Measurements from ENCODE around the gene CMC4.

The CMC4 gene

DNA sequence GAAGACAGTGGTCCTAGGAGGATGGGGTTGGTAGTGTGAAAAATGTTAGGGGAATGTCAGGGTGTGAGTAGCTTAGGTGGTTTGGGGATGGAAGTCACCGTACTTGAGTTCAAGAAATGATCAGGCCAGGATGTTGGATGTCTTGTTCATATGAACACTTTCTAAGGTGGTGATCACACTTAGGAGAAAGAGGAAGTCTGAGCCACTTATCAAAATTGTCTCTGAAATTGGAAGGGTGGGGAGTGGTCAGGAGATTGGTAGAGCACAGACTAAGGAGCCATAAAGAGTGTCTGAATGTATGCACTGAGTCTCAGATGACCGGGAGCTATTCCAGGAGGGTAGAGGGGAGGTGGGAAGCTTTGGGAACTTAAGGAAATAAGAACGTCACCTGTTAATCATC lies 17.3 kb downstream of the CMC4 start:
- DNase-seq (ENCODE audit: low read depth) = no peak

DNA sequence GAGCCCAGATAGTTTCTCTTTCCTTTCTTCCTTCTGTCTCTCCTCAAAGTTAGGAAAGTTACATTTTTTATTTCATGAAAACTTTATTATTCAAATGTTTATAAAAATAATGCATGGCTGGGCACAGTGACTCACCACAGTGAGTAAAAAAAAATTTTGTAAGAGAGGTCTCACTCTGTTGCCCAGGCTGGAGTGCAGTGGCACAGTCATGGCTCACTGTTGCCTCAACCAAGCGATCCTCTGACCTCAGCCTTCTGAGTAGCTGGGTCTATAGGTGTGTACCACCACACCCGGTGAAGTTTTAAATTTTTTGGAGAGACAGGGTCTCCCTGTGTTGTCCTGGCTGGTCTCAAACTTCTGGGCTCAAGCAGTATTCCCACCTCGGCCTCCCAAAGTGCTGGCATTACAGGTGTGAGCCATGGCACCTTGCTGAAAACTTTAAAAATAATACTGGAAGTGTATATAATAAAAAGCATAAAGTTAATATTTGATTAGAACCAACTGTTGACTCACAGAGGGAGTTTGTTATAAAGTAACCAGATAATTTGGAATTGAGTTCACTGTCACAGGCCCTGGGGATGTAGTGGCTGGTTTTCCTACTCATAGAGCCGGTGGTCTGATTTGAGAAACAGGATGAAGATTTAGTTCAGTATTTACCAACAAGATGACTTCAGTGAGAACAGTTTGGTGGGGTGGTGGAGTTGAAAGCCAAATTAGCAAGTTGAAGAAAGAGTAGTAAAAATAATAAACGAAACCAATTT lies 18.0 kb downstream of the CMC4 start:
- DNase-seq (ENCODE audit: low read depth) = no peak

DNA sequence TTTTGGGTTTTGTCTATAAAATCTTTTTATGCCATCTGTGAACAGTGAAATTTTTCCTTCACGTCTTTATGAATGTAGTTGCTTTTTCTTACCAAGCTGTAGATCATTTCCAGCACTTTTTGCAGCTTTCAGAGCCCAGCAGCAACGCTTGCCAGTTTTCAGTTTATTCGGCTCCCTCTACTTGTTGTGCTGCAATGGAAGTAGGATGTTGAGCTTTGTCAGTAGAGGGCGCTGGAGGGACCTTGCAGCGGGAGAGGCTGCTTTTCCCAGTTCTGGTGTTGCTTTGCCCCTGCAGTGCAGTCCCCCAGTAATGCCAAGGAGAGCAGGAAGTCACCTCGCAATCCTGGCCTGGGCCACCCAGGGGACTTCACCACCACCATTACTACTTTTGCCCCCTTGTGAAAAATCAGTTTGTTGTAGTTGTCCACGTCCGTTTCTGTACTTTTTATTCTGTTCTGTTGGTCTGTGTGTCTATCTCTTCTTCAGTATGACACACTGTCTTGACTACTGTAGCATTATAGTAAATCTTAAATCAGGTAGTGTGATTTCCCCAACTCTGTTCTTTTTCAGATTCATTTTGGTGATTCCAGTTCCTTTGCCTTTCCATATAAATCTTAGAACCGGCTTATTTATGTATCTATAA lies 21.8 kb downstream of the CMC4 start:
- peak; percentile 53 for DNase-seq (ENCODE audit: low read depth)

DNA sequence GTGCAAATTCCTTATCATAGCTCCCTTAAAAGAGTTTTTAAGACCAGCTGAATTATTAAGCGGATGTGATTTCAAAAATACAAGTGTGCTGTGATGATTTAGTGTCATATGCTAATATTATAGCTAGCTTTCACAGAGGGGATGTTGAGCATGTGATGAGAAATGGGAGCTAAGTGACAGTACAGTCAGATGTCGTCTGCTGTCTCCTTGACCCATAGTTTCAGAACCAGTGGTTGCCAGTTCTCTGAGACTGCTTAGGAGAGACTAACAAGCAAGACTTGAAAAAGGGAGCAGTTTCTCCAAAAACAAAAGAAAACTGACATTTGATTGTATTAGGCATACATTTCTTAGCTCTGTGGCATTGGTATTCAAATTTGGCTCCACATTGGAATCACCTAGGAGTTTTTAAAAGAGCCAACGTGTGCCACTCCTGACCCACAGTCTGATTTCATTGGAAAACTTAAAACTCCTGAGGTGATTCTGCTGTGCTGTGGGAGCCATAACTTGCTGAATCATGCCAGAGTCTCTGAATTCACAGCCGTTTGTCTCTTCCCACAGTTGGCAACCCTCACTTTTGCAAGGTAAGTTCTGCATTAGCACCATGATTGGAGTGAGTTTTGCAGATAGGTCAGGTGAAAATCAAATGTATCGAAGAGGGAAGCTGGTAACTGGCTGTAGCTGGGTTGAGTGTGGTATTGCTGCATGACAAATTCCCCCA lies 24.0 kb downstream of the CMC4 start:
- DNase-seq (ENCODE audit: low read depth) = no peak

DNA sequence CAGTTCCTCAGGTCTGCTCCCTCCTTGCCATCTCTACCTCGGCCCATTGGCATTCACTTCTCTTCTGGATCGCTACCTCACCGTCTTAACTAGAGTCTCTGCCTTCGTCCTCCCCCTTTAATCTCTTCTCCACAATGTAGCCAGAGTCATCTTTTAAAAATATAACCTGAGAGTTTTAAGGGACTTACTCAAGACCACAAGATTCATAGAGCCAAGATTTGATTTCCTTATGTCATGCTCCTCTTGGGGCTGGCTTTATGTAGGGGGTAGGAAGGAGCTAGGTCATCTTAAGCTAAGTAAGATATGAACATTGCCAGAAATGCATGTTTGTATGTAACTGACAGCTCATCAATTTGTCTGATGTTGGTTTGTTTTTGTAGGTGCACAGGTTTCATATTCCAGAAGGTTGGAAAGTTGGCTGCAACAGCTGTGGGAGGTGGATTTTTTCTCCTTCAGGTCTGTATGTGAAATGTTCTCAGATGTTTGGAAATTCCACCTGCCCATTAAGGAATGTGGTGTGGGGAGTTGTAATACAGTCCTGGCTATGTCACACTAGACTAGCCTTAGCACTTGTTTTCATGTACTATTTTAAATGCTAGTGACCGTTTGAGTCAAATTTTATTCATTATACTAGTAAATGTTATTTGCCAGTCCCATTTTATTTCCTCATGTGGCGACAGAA lies 24.7 kb downstream of the CMC4 start:
- DNase-seq (ENCODE audit: low read depth) = no peak

DNA sequence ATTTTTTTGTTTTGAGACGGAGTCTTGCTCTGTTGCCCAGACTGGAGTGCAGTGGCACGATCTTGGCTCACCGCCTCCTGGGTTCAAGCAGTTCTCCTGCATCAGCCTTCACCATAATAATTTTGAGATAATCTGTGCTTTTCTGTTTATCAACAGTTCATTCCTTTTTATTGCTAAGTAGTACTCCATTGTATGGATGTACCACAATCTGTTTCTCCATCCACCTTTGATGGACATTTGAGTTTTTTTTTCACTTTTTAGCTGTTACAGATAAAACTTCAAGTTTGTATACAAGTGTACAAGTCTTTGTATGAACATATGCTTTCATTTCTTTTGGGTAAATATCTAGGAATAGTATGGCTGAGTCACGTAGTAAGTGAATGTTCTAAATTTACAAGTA lies 35.2 kb downstream of the CMC4 start:
- no peak for DNase-seq (ENCODE audit: low read depth)

DNA sequence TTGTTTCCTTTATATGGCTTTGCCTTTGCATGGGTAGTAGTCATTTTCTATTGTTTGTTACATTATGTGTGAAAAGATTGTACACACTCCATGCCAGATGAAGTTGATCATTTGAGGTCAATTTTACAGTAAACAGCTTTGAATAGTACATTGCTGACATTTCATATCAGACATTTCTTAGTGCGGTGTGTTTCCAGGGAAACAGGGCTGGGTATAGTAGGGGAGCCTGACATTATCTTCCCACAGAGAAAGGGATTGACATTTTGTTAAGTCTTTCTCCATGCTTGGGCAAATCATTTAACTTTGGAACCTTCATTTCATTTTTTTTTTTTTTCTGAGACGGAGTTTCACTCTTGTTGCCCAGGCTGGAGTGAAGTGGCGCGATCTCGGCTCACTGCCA lies 39.3 kb downstream of the CMC4 start:
- DNase-seq (ENCODE audit: low read depth) = no peak

DNA sequence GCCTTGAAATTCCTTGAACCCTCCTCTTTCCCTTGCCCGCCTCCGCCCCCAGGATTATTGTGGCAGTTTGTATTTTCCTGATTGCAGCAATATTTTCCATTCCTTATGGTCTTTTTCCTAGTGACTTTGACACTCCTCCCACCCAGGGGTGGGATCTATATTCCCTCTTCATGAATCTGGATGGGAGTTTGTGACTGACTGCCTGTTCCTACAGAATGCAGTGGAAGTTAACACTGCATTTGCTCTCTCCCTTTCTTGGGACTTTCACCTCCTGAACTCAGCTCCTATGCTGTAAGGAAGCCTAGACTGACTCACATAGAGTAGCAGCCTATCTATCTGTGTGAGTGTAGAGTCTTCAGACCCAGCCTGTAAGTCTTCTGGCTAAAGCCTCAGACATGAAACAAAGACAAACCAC lies 42.1 kb downstream of the CMC4 start:
- DNase-seq (ENCODE audit: low read depth) = peak; percentile 6

DNA sequence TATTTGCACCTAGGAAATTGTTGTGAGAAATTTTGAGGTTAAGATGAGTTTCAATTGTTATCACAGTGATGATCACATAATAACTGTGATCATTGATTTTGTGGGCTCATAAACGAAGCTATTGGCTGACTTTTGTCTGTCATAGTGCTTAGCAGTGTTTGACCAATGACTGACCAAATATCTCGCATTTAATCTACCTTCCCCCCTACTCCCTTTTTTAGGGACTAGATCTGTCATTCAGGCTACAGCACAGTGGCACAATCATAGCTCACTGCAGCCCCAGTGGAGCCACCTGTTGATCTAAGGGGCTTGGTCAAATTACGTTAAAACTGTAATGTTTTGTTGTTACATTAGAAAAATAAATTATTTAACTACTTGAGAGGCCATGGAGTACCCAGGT lies 42.8 kb downstream of the CMC4 start:
- no peak for DNase-seq (ENCODE audit: low read depth)

DNA sequence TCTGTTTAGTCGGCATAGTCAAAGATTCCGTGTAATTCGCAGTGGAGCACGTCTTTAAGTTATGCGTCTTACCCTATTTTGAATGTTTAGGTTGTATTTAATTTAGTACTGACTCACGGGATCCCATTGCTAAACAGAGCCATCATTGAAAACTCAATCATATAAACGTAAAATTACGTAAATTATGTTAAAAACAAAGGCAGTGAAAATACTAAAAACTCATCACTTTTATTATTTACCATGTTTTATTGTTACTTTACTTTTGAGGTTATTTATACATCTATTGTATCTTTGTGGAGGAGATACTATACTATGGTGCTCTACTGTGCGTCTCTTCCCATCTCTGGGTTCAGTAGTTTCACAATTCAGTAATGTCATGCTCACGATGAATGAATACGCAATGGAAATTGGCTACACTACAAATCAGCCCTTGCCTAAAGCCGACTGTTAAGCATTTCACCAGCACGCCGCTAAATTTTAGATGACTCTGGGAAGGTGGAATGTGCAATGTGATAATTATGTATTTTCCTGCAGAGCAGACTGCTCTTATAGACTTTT lies 43.3 kb downstream of the CMC4 start:
- DNase-seq (ENCODE audit: low read depth) = peak; percentile 87

DNA sequence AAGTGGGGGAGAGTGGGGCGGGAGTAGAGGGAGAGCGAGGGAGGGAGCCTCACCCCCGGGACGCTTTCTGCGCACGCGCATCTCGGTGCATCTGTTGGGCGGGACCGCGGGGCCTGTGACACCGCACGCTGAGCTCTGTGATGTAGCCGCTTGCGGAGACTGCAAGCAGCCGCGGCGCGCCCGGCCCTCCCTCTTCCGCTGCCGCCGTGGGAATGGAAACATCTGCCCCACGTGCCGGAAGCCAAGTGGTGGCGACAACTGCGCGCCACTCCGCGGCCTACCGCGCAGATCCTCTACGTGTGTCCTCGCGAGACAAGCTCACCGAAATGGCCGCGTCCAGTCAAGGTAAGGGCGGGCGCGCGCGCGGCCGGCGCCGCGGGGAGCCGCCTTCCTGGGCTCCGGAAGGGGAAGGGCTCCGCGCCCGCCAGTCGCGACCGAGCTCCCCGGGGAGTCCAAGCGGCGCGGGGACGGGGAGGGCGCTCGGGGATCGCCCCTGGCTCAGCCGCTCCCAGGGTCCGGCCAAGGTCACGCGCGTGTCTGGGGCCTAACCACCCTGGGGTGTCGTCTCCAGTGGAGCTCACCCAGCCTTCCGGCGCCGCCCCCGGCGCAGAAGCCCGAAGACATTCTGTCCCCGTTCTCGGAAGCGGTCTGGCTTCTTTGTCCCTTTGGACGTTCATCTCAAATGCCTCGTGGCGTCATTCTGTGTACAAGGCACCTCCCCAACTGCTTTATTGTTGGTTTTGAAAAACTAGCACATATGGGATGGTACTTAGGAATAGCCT lies 44.0 kb downstream of the CMC4 start, which contains the start of gene FUNDC2:
Gene FUNDC2 (plus strand): TSS at position 118 of the 782 bp plus-strand sequence. CDS start 95 bp downstream, at position 213.
- DNase-seq (ENCODE audit: low read depth) = peak; percentile 97

DNA sequence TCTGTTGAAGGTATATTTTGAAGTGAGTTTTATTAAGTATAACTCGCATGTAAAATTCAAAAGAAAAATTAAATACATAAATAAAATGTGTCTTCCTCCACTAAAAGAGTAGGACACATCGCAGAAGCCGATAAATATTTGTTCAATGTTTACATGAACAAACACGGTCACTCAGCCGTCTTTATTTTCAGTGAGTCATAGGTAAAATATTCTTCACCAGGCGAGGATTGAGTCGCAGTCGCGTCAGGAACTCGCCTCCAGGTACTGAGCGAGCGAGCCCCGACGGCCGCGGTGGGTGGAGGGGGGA lies 44.6 kb downstream of the CMC4 start:
- no peak for DNase-seq (ENCODE audit: low read depth)

DNA sequence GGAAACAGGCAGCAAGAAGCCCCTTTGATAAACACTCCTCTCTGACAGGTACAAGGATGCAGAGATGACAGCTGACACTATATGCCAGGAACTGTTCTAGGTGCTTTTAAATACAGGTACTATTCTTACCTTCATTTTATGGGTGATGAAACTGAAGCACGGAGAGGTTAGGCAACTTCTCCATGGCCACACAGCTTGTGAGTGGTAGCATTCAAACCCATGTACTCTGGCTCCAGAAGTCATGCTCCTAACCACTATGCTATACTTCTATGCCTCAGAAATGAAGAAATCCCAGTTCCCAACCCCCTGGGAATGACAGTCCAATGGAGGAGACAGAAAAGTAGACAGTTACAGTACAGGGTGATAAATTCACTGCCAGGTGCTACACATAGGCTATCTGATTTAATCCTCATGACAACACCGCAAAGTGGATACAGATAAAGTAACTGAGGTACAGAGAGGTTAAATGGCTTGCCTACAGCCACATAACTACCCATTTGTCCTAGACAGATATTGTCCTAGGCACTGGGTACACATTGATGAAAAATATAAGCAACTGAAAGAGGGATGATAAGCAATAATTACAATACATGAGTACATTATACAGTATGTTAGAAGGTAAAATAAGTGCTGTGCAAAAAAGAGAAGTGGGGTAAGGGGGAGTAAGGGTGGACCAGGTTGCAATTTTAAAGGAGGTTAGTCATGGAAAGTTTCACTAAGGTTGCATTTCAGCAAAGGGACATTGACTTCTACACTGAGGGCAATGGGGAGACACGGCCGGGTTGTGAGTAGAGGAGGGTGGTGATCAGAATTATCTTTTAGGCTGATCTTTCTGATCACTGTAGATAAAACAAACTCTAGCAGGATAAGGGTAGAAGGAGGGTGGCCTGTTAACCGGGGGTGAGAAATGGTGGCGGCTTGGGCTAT lies 46.8 kb downstream of the CMC4 start:
- DNase-seq (ENCODE audit: low read depth) = no peak

DNA sequence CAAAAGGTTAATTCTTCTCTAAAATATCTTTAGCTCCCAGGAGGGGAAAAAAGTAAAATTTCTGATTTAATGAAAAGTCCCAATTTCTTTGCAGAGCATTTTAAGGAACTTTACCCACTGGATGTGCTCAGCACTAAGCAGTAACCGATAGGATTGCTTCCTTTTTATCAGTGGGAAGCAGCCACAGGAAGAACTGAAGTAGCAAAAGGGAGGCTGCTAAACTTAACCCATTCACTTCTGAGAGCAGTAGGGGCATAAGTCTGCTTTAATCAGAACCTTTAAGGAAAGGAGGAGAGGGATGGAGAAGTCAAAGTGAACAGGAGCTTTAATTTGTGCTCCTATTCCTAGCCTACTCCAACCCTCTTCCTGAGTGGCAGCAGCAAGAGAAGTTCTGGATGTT lies 48.4 kb downstream of the CMC4 start, which contains the start of gene F8:
Gene F8 (minus strand): TSS at position 139 of the 400 bp plus-strand sequence. CDS start 171 bp downstream, outside the sequence.
- DNase-seq (ENCODE audit: low read depth) = no peak

DNA sequence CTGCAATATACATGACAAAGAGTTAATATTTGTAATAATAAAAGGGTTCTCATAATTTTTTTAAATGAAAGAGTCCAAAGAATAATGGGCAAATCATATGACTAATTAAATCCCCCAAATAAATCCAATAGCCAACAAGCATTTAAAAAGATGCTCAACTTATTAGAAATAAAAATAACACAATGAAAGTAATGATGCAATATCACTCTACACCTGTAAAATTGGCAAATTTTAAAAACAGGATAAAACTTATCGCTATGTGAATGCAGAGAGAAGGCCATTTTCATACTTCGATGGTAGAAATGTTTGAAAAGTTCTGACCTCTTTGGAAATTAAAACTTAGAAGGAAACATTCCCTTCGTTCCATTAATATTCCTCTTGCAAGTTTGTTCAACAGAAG lies 50.3 kb downstream of the CMC4 start:
- no peak for DNase-seq (ENCODE audit: low read depth)
